ENCODE data around the gene TCTN1. TPM values are rescaled to one million over a fixed set of nuclear protein-coding genes. Genes with fewer than 3 reads are reported as not detected.
A peak's percentile ranks its signal among the peaks of the same experiment; 100 is the strongest.

Gene TCTN1
- total RNA-seq, 1 donor from 2014 or later: 14.1 TPM

DNA sequence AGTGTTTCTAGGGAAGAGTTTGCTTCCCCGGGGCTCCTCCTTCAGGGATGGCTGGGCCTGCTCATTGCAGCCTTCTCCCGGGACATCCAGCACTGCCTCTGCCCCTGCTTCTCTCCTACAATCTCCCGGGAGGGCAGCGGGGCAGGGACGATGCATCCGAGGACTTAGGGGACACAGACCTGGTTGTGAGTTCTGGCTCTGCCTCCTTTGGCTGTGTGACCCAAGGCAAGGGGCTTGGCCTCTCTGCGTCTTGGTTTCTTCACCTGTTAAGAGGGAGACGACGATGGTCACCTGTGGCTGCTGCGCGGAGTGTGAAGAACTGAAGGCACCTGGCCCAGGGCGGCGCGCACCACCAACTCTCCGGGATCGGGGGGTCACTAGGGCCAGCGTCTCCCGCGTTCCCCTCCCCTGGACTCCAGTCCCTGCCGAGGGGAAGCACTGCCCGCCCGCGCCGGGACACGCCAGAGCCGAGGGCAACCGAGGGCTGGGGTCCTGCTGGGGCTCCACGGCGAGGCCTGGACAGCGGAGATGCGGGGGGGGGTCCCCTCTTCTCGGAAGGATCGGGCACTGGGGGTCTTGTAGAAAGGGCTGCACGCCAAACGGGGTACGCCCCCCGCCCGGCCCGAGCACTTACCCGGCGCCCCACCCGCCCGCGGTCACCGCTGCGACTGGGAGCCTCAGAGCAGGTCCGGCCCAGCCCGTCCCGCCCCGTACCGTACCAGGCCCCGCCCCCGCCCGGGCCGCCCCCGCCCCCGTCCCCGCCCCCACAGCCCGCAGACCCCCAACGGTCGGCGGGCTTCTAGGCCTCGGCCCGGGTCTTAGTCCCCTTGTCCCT lies 74.7 kb downstream of the TCTN1 start, which contains the start of gene HVCN1:
HVCN1 (minus strand) TSS at position 670 of the 835 bp plus-strand sequence. CDS start 5,870 bp downstream, outside the sequence.
- Histone ChIP-seq H3K9ac (ENCODE audit: low read depth in 1 of 3, low read length in 3 of 3) (peak within 1 kb of the TSS; percentile 50 to 81 (median 80)), H3K4me1 (ENCODE audit: control insufficient read depth in 3 of 3, insufficient read depth in 3 of 3, low read length in 3 of 3) (peaks cover 13 to 20% (median 19%) of the 10 kb centered on the region in 3 donors), H3K36me3 (ENCODE audit: control insufficient read depth in 3 of 3, insufficient read depth in 3 of 3, low read length in 3 of 3) (no peaks in the 10 kb centered on the region), H3K4me3 (ENCODE audit: low read length in 3 of 3) (peak within 1 kb of the TSS; percentile 70 to 80 (median 77)), H3K27ac (ENCODE audit: low read depth, low read length) (no peak within 1 kb of the TSS), H3K27me3 (ENCODE audit: control insufficient read depth in 3 of 3, insufficient read depth in 3 of 3, low read length in 3 of 3) (peaks cover 0 to 19% (median 8%) of the 10 kb centered on the region in 3 donors), H3K9me3 (ENCODE audit: control insufficient read depth in 3 of 3, low read length in 3 of 3) (no peaks in the 10 kb centered on the region)

DNA sequence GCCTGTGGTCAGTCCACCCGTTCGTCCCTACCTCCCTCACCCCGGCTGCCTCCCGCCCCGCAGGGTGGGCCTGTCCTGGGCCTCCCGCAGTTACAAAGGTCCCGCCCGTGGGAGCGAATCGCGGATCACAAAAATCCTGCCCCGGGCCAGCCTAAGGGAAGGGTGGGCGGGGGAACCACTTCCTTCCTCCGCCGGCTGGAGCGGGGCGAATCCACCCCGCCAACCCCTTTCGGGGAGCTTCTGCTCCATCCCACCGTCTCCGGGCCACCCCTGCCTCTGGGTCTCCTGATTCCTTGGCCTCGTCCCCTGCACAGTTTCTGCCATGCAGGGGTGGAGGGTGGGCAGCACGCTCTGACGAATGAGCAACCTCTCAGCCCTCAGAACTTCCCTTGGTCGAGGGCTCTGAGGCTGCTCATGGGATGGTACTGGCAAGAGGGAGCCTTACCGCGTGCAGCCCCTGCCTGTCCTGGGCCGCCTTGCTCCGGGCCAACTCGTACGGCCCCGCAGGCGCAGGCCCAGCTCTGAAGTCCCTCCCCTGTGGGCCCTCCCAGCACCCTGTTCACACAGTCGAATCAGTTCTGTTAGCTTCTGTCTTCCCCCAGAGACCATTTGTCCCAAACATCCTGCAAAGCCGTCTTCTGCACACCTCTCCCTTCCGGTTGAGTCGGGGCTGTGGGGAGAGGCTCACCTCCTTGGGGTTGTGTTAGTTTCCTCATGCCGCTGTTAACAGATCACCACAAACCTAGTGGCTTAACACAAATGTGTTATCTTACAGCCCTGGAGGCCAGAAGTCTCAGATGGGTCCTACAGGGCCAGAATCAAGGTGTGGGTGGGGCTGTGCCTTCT lies 75.6 kb downstream of the TCTN1 start:
- Histone ChIP-seq H3K27me3 (ENCODE audit: control insufficient read depth in 3 of 3, insufficient read depth in 3 of 3, low read length in 3 of 3) (peaks cover 0 to 19% (median 8%) of the 10 kb centered on the region in 3 donors), H3K9me3 (ENCODE audit: control insufficient read depth in 3 of 3, low read length in 3 of 3) (no peaks in the 10 kb centered on the region), H3K27ac (ENCODE audit: low read depth, low read length) (no peak overlapping the region), H3K4me1 (ENCODE audit: control insufficient read depth in 3 of 3, insufficient read depth in 3 of 3, low read length in 3 of 3) (peaks cover 13 to 21% (median 19%) of the 10 kb centered on the region in 3 donors), H3K9ac (ENCODE audit: low read depth in 1 of 3, low read length in 3 of 3) (peak overlapping the region in 2 of 3 donors; percentile 51 to 69), H3K4me3 (ENCODE audit: low read length in 3 of 3) (peak overlapping the region; percentile 53 to 77 (median 60)), H3K36me3 (ENCODE audit: control insufficient read depth in 3 of 3, insufficient read depth in 3 of 3, low read length in 3 of 3) (no peaks in the 10 kb centered on the region)

DNA sequence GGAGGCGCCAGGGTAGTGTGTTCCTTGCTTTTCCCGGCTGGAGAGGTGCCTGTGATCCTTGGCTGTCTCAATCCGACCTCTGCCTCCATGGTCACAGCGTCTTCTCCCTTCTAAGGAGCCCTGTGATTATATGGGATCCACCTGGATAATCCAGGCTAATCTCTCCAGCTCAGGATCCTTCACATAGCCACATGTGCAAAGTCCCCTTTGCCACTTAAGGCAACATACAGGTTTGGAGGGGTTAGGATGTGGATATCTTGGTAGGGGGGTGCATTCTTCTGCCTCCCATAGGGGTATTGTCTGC lies 76.2 kb downstream of the TCTN1 start:
- Histone ChIP-seq H3K4me3 (ENCODE audit: low read length in 3 of 3) (no peak overlapping the region), H3K4me1 (ENCODE audit: control insufficient read depth in 3 of 3, insufficient read depth in 3 of 3, low read length in 3 of 3) (peaks cover 13 to 23% (median 19%) of the 10 kb centered on the region in 3 donors), H3K9ac (ENCODE audit: low read depth in 1 of 3, low read length in 3 of 3) (peak overlapping the region in 1 of 3 donors; percentile 69)

DNA sequence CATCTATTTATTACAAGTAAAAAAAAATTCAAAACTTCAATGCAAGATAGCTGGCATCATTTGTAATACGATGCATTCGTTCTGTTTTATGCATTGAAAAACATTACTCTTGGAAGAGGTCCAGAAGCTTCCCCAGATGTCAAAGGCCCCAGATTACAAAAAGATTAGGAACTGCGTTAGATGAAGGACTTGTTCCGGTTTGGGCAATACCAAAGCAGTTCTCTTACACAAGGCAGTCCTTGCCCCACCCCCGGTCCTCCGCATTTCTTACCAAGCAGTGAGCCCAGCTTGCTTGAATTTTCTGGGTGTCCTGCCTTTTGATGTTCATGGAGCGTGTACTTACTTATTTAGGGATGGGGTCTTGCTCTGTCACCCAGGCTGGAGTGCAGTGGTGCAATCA lies 79.8 kb downstream of the TCTN1 start:
- no peaks in the 10 kb centered on the region for H3K36me3 ChIP-seq (ENCODE audit: control insufficient read depth in 3 of 3, insufficient read depth in 3 of 3, low read length in 3 of 3)
- peaks cover 10 to 18% (median 16%) of the 10 kb centered on the region in 3 donors for H3K4me1 ChIP-seq (ENCODE audit: control insufficient read depth in 3 of 3, insufficient read depth in 3 of 3, low read length in 3 of 3)
- H3K9me3 ChIP-seq (ENCODE audit: control insufficient read depth in 3 of 3, low read length in 3 of 3): no peaks in the 10 kb centered on the region
- H3K27me3 ChIP-seq (ENCODE audit: control insufficient read depth in 3 of 3, insufficient read depth in 3 of 3, low read length in 3 of 3): no peaks in the 10 kb centered on the region
- H3K4me3 ChIP-seq (ENCODE audit: low read length in 3 of 3): no peak overlapping the region
- H3K27ac ChIP-seq (ENCODE audit: low read depth, low read length): peak overlapping the region; percentile 36
- no peak overlapping the region for H3K9ac ChIP-seq (ENCODE audit: low read depth in 1 of 3, low read length in 3 of 3)

More for the DNA sequence above, 76.2 kb downstream of the TCTN1 start:
- Histone ChIP-seq H3K27ac (ENCODE audit: low read depth, low read length) (no peak overlapping the region), H3K36me3 (ENCODE audit: control insufficient read depth in 3 of 3, insufficient read depth in 3 of 3, low read length in 3 of 3) (no peaks in the 10 kb centered on the region), H3K27me3 (ENCODE audit: control insufficient read depth in 3 of 3, insufficient read depth in 3 of 3, low read length in 3 of 3) (peaks cover 0 to 19% (median 8%) of the 10 kb centered on the region in 3 donors), H3K9me3 (ENCODE audit: control insufficient read depth in 3 of 3, low read length in 3 of 3) (no peaks in the 10 kb centered on the region)

DNA sequence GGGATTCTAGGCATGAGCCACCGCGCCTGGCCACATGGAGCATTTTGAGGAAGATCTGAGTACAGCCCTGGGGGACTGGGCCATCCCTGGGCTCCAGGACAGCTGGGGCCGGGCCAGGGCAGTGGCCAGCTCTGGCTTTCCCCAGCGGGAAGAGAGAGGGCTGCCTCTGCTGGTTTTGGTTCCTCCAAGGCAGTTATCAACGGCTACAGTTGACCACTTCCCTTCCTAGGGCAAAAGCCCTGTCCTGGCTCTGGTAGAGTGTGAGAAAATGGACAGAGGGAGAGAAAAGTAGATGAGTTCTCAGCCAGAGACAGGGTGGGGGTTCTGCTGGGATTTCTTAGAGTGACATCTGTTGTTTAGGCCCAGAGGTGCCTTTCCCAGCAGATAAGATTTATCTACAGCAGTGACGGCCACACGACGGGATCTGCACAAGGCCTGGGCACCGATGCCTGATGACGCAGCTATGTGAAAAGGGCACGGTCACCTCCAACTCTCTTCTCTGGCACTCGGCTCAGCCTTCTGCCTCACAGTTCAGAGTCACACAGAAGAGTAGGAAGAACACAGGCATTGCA lies 80.5 kb downstream of the TCTN1 start:
- Histone ChIP-seq H3K27ac (ENCODE audit: low read depth, low read length) (peak overlapping the region; percentile 36), H3K4me1 (ENCODE audit: control insufficient read depth in 3 of 3, insufficient read depth in 3 of 3, low read length in 3 of 3) (peaks cover 12 to 22% (median 20%) of the 10 kb centered on the region in 3 donors), H3K27me3 (ENCODE audit: control insufficient read depth in 3 of 3, insufficient read depth in 3 of 3, low read length in 3 of 3) (no peaks in the 10 kb centered on the region), H3K9me3 (ENCODE audit: control insufficient read depth in 3 of 3, low read length in 3 of 3) (no peaks in the 10 kb centered on the region), H3K4me3 (ENCODE audit: low read length in 3 of 3) (no peak overlapping the region), H3K36me3 (ENCODE audit: control insufficient read depth in 3 of 3, insufficient read depth in 3 of 3, low read length in 3 of 3) (no peaks in the 10 kb centered on the region), H3K9ac (ENCODE audit: low read depth in 1 of 3, low read length in 3 of 3) (no peak overlapping the region)

DNA sequence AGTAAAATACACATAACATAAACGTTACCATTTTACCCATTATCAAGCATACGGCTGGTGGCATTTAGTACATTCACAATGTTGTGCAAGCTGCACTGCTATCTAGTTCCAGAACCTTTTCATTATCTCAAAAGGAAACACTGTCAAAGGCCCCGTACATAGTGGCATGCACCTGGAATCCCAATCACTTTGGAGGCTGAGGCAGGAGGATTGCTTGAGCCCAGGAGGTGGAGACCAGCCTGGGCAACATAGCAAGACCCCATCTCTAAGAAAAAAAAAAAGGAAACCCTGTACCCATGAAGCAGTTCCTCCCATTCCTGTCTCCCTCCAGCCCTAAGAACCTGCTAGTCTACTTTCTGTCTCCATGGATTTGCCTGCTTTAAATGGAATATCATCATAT lies 82.4 kb downstream of the TCTN1 start:
- no peak overlapping the region for H3K9ac ChIP-seq (ENCODE audit: low read depth in 1 of 3, low read length in 3 of 3)
- H3K27ac ChIP-seq (ENCODE audit: low read depth, low read length): no peak overlapping the region
- no peaks in the 10 kb centered on the region for H3K9me3 ChIP-seq (ENCODE audit: control insufficient read depth in 3 of 3, low read length in 3 of 3)
- peaks cover 11 to 15% (median 13%) of the 10 kb centered on the region in 3 donors for H3K4me1 ChIP-seq (ENCODE audit: control insufficient read depth in 3 of 3, insufficient read depth in 3 of 3, low read length in 3 of 3)
- no peaks in the 10 kb centered on the region for H3K27me3 ChIP-seq (ENCODE audit: control insufficient read depth in 3 of 3, insufficient read depth in 3 of 3, low read length in 3 of 3)
- no peak overlapping the region for H3K4me3 ChIP-seq (ENCODE audit: low read length in 3 of 3)
- H3K36me3 ChIP-seq (ENCODE audit: control insufficient read depth in 3 of 3, insufficient read depth in 3 of 3, low read length in 3 of 3): no peaks in the 10 kb centered on the region

DNA sequence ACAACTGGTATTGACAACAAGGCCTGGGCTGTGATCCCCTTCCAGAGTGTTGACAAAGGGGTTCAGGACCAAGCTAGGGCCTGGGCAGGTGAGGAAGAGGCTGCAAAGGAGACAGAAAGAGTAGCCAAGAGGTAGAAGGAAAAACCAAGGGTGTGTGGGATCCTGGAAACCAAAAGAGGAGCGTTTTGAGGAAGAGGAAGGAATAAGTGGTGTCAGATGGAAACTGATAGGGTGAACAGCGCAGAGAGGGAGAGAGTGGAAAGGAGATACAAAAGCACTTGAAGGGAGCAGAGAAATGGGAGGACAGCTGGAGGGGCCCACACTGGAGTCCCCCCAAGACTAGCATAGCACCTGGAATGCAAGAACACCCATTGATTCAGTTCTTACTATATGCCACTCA lies 83.3 kb downstream of the TCTN1 start:
- Histone ChIP-seq H3K27ac (ENCODE audit: low read depth, low read length) (no peak overlapping the region), H3K4me1 (ENCODE audit: control insufficient read depth in 3 of 3, insufficient read depth in 3 of 3, low read length in 3 of 3) (peaks cover 11 to 15% (median 13%) of the 10 kb centered on the region in 3 donors), H3K9me3 (ENCODE audit: control insufficient read depth in 3 of 3, low read length in 3 of 3) (no peaks in the 10 kb centered on the region), H3K36me3 (ENCODE audit: control insufficient read depth in 3 of 3, insufficient read depth in 3 of 3, low read length in 3 of 3) (no peaks in the 10 kb centered on the region), H3K9ac (ENCODE audit: low read depth in 1 of 3, low read length in 3 of 3) (no peak overlapping the region), H3K27me3 (ENCODE audit: control insufficient read depth in 3 of 3, insufficient read depth in 3 of 3, low read length in 3 of 3) (no peaks in the 10 kb centered on the region), H3K4me3 (ENCODE audit: low read length in 3 of 3) (no peak overlapping the region)

DNA sequence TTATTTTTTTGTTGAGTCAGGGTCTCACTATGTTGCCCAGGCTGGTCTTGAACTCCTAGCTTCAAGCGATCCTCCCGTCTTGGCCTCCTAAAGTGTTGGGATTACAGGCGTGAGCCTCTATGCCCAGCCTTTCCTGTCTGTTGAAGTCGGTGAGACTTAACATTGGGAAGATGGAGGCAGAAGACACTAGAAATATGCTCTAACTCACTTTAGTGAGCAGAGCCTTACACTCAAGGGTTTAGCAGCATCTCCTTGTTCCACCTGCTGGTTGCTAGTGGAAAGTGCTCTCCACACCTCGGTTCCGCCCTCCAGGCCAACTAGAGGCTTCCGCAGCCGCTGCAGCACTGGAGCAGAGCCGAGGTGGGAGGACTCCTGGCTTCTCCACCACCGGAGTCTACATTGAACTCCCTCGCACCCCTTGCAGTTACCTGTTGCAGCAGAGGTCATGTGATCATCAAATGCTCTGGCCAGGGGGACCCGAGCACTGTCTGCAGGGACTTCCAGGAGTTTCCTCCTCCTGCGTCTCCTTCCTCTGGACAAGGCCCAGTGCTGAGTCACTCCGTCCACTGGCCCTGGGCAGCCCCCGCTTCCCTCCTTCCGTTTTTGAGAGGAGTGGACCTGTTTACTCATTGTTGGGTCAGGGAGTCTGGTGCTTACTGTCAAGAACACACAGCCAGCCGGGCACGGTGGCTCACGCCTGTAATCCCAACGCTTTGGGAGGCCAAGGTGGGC lies 84.4 kb downstream of the TCTN1 start:
- no peaks in the 10 kb centered on the region for H3K36me3 ChIP-seq (ENCODE audit: control insufficient read depth in 3 of 3, insufficient read depth in 3 of 3, low read length in 3 of 3)
- H3K9ac ChIP-seq (ENCODE audit: low read depth in 1 of 3, low read length in 3 of 3): peak overlapping the region in 2 of 3 donors; percentile 40 to 64
- H3K27me3 ChIP-seq (ENCODE audit: control insufficient read depth in 3 of 3, insufficient read depth in 3 of 3, low read length in 3 of 3): no peaks in the 10 kb centered on the region
- peak overlapping the region; percentile 59 to 72 (median 62) for H3K4me3 ChIP-seq (ENCODE audit: low read length in 3 of 3)
- H3K4me1 ChIP-seq (ENCODE audit: control insufficient read depth in 3 of 3, insufficient read depth in 3 of 3, low read length in 3 of 3): peaks cover 11 to 15% (median 13%) of the 10 kb centered on the region in 3 donors
- H3K9me3 ChIP-seq (ENCODE audit: control insufficient read depth in 3 of 3, low read length in 3 of 3): no peaks in the 10 kb centered on the region
- H3K27ac ChIP-seq (ENCODE audit: low read depth, low read length): peak overlapping the region; percentile 28
